ENCODE data around the gene RUFY1. TPM values are rescaled to one million over a fixed set of nuclear protein-coding genes. Genes with fewer than 3 reads are reported as not detected.

The RUFY1 gene
- total RNA-seq, 1 experiment from 2014 or later: 45.7 TPM

DNA sequence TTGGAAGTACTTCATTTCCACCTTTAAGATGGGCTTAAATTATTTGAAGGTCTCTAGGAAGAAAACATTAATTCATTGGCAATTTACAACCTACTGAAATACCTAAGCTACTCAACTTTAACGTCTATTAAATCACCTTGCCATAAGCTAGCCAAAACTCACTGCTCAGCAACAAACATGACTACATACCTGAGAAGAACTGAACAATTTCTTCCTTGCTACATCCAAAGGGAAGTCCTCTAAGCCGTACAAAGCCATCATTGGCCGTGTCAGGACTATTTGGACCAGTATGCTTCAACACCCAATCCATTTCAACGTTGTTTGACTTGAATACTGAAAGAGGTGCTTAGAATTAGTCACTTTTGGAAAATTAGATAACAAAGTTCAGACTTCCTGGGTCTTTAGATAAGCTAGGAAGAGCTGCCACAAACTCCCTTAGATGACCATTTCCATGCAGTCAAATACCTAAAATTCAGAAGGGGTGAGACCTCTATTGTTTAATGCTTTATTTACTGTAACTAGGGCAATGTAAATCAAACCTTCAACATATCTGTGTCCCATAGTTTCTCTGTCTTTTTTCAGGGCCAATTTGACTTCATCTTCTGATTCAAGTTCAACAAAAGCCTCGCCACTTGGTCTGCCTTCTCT, 70.5 kb downstream of the RUFY1 start:
- H3K27me3 Mint-ChIP-seq (ENCODE audit: low read depth): peaks cover 3% of the 10 kb centered on the region; the same call in 1 of the 2 replicates
- peaks cover 62 to 76% (median 74%) of the 10 kb centered on the region in 3 experiments for H3K36me3 Mint-ChIP-seq (ENCODE audit: insufficient read depth in 1 of 3, low read depth in 3 of 3)

More for the DNA sequence above, 70.5 kb downstream of the RUFY1 start:
- Histone ChIP-seq H4K91ac (ENCODE audit: insufficient read length, low read depth, low read length) (no peak overlapping the region), H3K4me1 (ENCODE audit: insufficient read depth, low read length) (peaks cover 7% of the 10 kb centered on the region), H3K79me1 (ENCODE audit: insufficient read depth, low read depth, low read length, poor library complexity, severe bottlenecking) (peaks cover 10% of the 10 kb centered on the region), H2BK20ac (ENCODE audit: low read depth, low read length, poor library complexity, severe bottlenecking) (no peak overlapping the region), H3K23ac (ENCODE audit: insufficient read length, low read depth, low read length) (no peak overlapping the region), H2BK15ac (ENCODE audit: low read depth, low read length) (no peak overlapping the region), H4K20me1 (ENCODE audit: control insufficient read depth, insufficient read depth, insufficient read length) (no peaks in the 10 kb centered on the region), H3T11ph (ENCODE audit: low read length) (no peak overlapping the region), H3K27me3 (ENCODE audit: insufficient read depth, low read length) (no peaks in the 10 kb centered on the region), H3K9ac (ENCODE audit: extremely low read depth, insufficient read length, low read length) (peak overlapping the region; percentile 70), H3K18ac (ENCODE audit: insufficient read length, low read depth, low read length) (no peak overlapping the region), H2AK5ac (ENCODE audit: insufficient read length, low read length) (no peak overlapping the region), H3K4ac (ENCODE audit: low read depth, low read length) (no peak overlapping the region), H2BK5ac (ENCODE audit: insufficient read length, low read length) (no peak overlapping the region), H3K4me2 (ENCODE audit: insufficient read depth, insufficient read length, low read length) (peak overlapping the region; percentile 91), H3K14ac (ENCODE audit: insufficient read depth, low read length) (no peak overlapping the region), H2BK120ac (ENCODE audit: low read depth, low read length, poor library complexity, severe bottlenecking) (no peak overlapping the region), H3K56ac (ENCODE audit: insufficient read length, low read depth, low read length) (no peak overlapping the region), H4K5ac (ENCODE audit: insufficient read length, low read depth, low read length) (no peak overlapping the region), H3K9me3 (ENCODE audit: control insufficient read depth, low read depth, low read length) (no peaks in the 10 kb centered on the region), H3K27ac (ENCODE audit: insufficient read length, low read depth, low read length) (no peak overlapping the region), H4K8ac (replicated peaks; ENCODE audit: insufficient read length, low read depth, low read length) (no peak overlapping the region), H3K79me2 (ENCODE audit: insufficient read depth, low read length) (peaks cover 29% of the 10 kb centered on the region), H2AFZ (ENCODE audit: low read length) (no peak overlapping the region), H3K23me2 (ENCODE audit: insufficient read length, low read depth, low read length, poor library complexity, severe bottlenecking) (peaks cover 9% of the 10 kb centered on the region), H2BK12ac (ENCODE audit: insufficient read length, low read depth, low read length) (no peak overlapping the region)
- no peak for DNase-seq
- WGBS (ENCODE audit: extremely low coverage, insufficient read length, low lambda C conversion rate): no CpG with 5 or more reads among the region's 5 CpGs
- TF ChIP-seq, protein P1, sequence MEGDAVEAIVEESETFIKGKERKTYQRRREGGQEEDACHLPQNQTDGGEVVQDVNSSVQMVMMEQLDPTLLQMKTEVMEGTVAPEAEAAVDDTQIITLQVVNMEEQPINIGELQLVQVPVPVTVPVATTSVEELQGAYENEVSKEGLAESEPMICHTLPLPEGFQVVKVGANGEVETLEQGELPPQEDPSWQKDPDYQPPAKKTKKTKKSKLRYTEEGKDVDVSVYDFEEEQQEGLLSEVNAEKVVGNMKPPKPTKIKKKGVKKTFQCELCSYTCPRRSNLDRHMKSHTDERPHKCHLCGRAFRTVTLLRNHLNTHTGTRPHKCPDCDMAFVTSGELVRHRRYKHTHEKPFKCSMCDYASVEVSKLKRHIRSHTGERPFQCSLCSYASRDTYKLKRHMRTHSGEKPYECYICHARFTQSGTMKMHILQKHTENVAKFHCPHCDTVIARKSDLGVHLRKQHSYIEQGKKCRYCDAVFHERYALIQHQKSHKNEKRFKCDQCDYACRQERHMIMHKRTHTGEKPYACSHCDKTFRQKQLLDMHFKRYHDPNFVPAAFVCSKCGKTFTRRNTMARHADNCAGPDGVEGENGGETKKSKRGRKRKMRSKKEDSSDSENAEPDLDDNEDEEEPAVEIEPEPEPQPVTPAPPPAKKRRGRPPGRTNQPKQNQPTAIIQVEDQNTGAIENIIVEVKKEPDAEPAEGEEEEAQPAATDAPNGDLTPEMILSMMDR (conservative IDR thresholded peaks at IDR 0.05): no peak
- peaks cover 2 to 3% of the 10 kb centered on the region in 2 experiments; a peak in 3 of 5 replicates for H3K9me3 Mint-ChIP-seq
- peak overlapping the region; percentile 93 to 98 for H3K4me3 Mint-ChIP-seq
- H3K4me1 Mint-ChIP-seq: peaks cover 50 to 57% of the 10 kb centered on the region in 2 experiments
- peak overlapping the region in 2 of 3 experiments; percentile 54 to 93; a peak in 5 of 7 replicates for H3K27ac Mint-ChIP-seq

All from H9 (cell line).